PC-3 (cell line): ENCODE results near the gene PEX14. TPM values are rescaled to one million over a fixed set of nuclear protein-coding genes. Genes with fewer than 3 reads are reported as not detected.

ENCODE experiments used
- ATAC-seq: fragments of 200-7000 bp; cut with Tn5 transposase; 2 replicates; pipeline ENCODE4 v1.9.1; 2020; ENCODE audit warnings: mild to moderate bottlenecking, moderate library complexity
- BruUV-seq: library from RNA; stranded (reverse); fragments of 400-500 nt; replicated peaks from 2 replicates; lab custom pipeline; 2021; lab: Mats Ljungman, UMichigan
- CTCF ChIA-PET: fragments of 300-600 bp; sonication (Branson Sonifier 250); formaldehyde crosslinking; loops from one replicate; lab custom pipeline; 2022; ENCODE audit warnings: antibody characterized with exemption; lab: Charles Lee
- POLR2A ChIA-PET: fragments of 300-600 bp; sonication (Branson Sonifier 250); formaldehyde crosslinking; loops from one replicate; lab custom pipeline; 2022; ENCODE audit warnings: antibody characterized with exemption; ENCODE audit not compliant: unreplicated experiment; lab: Charles Lee
- DNase-seq: peaks from one replicate; pipeline ENCODE4 v3.0.0-alpha.2; 2015
- H2AFZ ChIP-seq: fragments of 300-600 bp; sonication (generic); 2 replicates; pipeline ENCODE4 v1.6.0; 2016; ENCODE audit warnings: antibody characterized with exemption, low read length
- H3F3A ChIP-seq: fragments of 300-600 bp; sonication (generic); one replicate; pipeline ENCODE4 v1.6.0; 2017; ENCODE audit warnings: antibody characterized with exemption, low read length, control low read depth, mild to moderate bottlenecking; ENCODE audit not compliant: unreplicated experiment
- H3K27ac ChIP-seq: fragments of 300-600 bp; sonication (generic); 2 replicates; pipeline ENCODE4 v1.5.1; 2016; ENCODE audit warnings: mild to moderate bottlenecking, low read length
- H3K27me3 ChIP-seq: fragments of 300-600 bp; sonication (generic); 2 replicates; pipeline ENCODE4 v1.6.1; 2016; ENCODE audit warnings: low read length, mixed read lengths
- H3K36me3 ChIP-seq: fragments of 300-600 bp; sonication (generic); 2 replicates; pipeline ENCODE4 v1.6.1; 2016; ENCODE audit warnings: low read depth, mixed run types, low read length, mixed read lengths
- H3K4me1 ChIP-seq: fragments of 300-600 bp; sonication (generic); 2 replicates; pipeline ENCODE4 v1.5.1; 2016; ENCODE audit warnings: low read length; ENCODE audit not compliant: insufficient read depth
- H3K4me2 ChIP-seq: fragments of 300-600 bp; sonication (generic); 2 replicates; pipeline ENCODE4 v1.6.0; 2016; ENCODE audit warnings: low read length
- H3K4me3 ChIP-seq: fragments of 300-600 bp; sonication (generic); 2 replicates; pipeline ENCODE4 v1.5.1; 2016; ENCODE audit warnings: mild to moderate bottlenecking, low read length, mixed read lengths
- H3K79me2 ChIP-seq: fragments of 300-600 bp; sonication (generic); 2 replicates; pipeline ENCODE4 v1.6.1; 2017; ENCODE audit warnings: low read length, mixed read lengths
- H3K9ac ChIP-seq: fragments of 300-600 bp; sonication (generic); 2 replicates; pipeline ENCODE4 v1.6.0; 2016; ENCODE audit warnings: mild to moderate bottlenecking, low read length
- H3K9me2 ChIP-seq: fragments of 300-600 bp; sonication (generic); replicated peaks from 2 replicates; pipeline ENCODE4 v1.6.1; 2016; ENCODE audit warnings: mixed run types, low read length, mixed read lengths
- H3K9me3 ChIP-seq: fragments of 300-600 bp; sonication (generic); 2 replicates; pipeline ENCODE4 v1.6.1; 2016; ENCODE audit warnings: low read length, mixed read lengths
- H4K20me1 ChIP-seq: fragments of 300-600 bp; sonication (generic); 2 replicates; pipeline ENCODE4 v1.6.1; 2016; ENCODE audit warnings: low read length, mixed read lengths
- EZH2 ChIP-seq: fragments of 300-600 bp; sonication (generic); IDR thresholded peaks from one replicate; pipeline ENCODE4 v1.6.1; 2017; ENCODE audit warnings: antibody characterized with exemption, mild to moderate bottlenecking, low read length; ENCODE audit not compliant: unreplicated experiment
- EZH2phosphoT487 ChIP-seq: fragments of 300-600 bp; sonication (generic); IDR thresholded peaks from 2 replicates; pipeline ENCODE4 v1.6.1; 2018; ENCODE audit warnings: mild to moderate bottlenecking, antibody characterized with exemption, low read length, borderline replicate concordance
- intact Hi-C: fragments of 100-400 bp; cut with micrococcal nuclease; formaldehyde crosslinking; loops from 2 replicates; pipeline ENCODE4 v1.9.0; 2023
- total RNA-seq: library from RNA; depleted of rRNA; stranded (reverse); fragments of >200 nt; gene quantifications from 2 replicates; pipeline ENCODE4 v1.2.3, GENCODE V29; 2014
- TF ChIP-seq, protein P1 (sequence below): fragments of 300-600 bp; sonication (generic); conservative IDR thresholded peaks from 2 replicates; pipeline ENCODE4 v1.5.1; 2017; ENCODE audit warnings: antibody characterized with exemption, low read depth, mild to moderate bottlenecking, low read length

Gene PEX14
- total RNA-seq, 1 experiment from 2014 or later, result 24.9 TPM

- no peaks in the 10 kb centered on the region for H3K79me2 ChIP-seq
- DNase-seq, result no peak
- no peak overlapping the region for H2AFZ ChIP-seq
- H3K4me3 ChIP-seq, result no peak overlapping the region
- no peaks in the 10 kb centered on the region for H3K9me2 ChIP-seq
- H4K20me1 ChIP-seq, result no peaks in the 10 kb centered on the region
- H3K27me3 ChIP-seq, result no peaks in the 10 kb centered on the region
- H3K9ac ChIP-seq, result no peak overlapping the region
- H3K4me2 ChIP-seq, result no peak overlapping the region
- no peaks in the 10 kb centered on the region; the same call in 1 of the 2 replicates for H3K36me3 ChIP-seq
- ATAC-seq, result no peak
- intact Hi-C loops, result no loop called here
- TF ChIP-seq EZH2, result no peak
- TF ChIP-seq EZH2phosphoT487, result no peak
- TF ChIP-seq, protein P1, sequence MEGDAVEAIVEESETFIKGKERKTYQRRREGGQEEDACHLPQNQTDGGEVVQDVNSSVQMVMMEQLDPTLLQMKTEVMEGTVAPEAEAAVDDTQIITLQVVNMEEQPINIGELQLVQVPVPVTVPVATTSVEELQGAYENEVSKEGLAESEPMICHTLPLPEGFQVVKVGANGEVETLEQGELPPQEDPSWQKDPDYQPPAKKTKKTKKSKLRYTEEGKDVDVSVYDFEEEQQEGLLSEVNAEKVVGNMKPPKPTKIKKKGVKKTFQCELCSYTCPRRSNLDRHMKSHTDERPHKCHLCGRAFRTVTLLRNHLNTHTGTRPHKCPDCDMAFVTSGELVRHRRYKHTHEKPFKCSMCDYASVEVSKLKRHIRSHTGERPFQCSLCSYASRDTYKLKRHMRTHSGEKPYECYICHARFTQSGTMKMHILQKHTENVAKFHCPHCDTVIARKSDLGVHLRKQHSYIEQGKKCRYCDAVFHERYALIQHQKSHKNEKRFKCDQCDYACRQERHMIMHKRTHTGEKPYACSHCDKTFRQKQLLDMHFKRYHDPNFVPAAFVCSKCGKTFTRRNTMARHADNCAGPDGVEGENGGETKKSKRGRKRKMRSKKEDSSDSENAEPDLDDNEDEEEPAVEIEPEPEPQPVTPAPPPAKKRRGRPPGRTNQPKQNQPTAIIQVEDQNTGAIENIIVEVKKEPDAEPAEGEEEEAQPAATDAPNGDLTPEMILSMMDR, result no peak
- BruUV-seq, result no TSS peak
- H3K9me3 ChIP-seq, result no peaks in the 10 kb centered on the region
- POLR2A ChIA-PET, result no interaction called here
- no peak overlapping the region for H3K27ac ChIP-seq
- H3F3A ChIP-seq, result no peaks in the 10 kb centered on the region
- peaks cover 16% of the 10 kb centered on the region for H3K4me1 ChIP-seq
- CTCF ChIA-PET, result no interaction called here
Observed at GRCh38 chr1:10630661-10631120, 155.9 kb downstream of the PEX14 start.

DNA sequence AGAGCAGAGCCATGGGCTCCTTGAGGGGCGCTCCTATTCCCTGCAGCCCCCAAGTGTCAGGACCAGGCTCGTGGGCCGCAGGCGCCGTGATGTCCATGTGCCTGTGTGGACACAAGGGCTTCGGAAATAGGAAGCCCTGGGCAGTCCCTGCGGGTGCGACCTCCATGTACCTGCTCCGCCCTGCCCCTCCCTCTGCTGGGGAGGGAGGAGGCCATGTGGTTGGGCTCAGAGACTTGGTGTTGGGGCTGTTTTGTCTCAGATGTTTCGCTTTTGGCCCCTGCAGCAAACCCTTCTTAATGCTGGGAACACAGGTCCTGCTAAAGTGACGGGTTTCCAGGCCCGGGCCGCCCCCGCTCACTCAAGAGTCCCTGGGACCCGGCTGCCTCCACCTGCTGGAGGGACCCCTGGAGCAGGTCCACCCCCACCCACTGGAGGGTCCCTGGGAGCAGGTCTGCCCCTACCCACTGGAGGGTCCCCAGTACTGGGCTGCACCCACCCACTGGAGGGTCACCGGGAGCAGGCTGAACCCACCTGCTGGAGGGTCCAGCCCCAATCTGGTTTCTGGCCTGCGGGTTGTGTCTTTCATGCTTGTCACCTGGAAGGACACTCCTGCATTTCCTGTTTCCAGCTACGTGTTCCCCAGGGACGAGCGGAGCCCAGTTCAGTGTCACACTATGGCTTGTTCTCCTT lies 156.5 kb downstream of the PEX14 start:
- Histone ChIP-seq H3K9ac (no peak overlapping the region), H3K9me3 (no peaks in the 10 kb centered on the region), H3K27ac (no peak overlapping the region), H3K4me2 (no peak overlapping the region), H4K20me1 (no peaks in the 10 kb centered on the region), H2AFZ (no peak overlapping the region), H3K36me3 (no peaks in the 10 kb centered on the region; the same call in 1 of the 2 replicates), H3K79me2 (no peaks in the 10 kb centered on the region), H3K4me1 (peaks cover 22% of the 10 kb centered on the region), H3K9me2 (no peaks in the 10 kb centered on the region), H3F3A (no peaks in the 10 kb centered on the region), H3K4me3 (no peak overlapping the region), H3K27me3 (no peaks in the 10 kb centered on the region)
- TF ChIP-seq, protein P1, result no peak
- BruUV-seq, result no TSS peak
- intact Hi-C loops, result no loop called here
- ATAC-seq (no peak), DNase-seq (no peak)
- ChIA-PET CTCF (no interaction called here), POLR2A (no interaction called here)

GRCh38 chr1:10631811-10632593 lies 157.3 kb downstream of the PEX14 start:
- no peak for DNase-seq
- H3K79me2 ChIP-seq, result no peaks in the 10 kb centered on the region
- H3K27ac ChIP-seq, result no peak overlapping the region
- H2AFZ ChIP-seq, result no peak overlapping the region
- H3K9ac ChIP-seq, result no peak overlapping the region
- TF ChIP-seq EZH2phosphoT487 (no peak), EZH2 (no peak)
- TF ChIP-seq, protein P1, result no peak
- H3K4me2 ChIP-seq, result no peak overlapping the region
- intact Hi-C loops, result no loop called here
- H4K20me1 ChIP-seq, result no peaks in the 10 kb centered on the region
- ChIA-PET CTCF (no interaction called here), POLR2A (no interaction called here)
- no peak overlapping the region for H3K4me3 ChIP-seq
- H3F3A ChIP-seq, result no peaks in the 10 kb centered on the region
- no TSS peak for BruUV-seq
- no peaks in the 10 kb centered on the region for H3K9me2 ChIP-seq
- H3K36me3 ChIP-seq, result no peaks in the 10 kb centered on the region; the same call in 1 of the 2 replicates
- peaks cover 24% of the 10 kb centered on the region for H3K4me1 ChIP-seq
- ATAC-seq, result no peak
- no peaks in the 10 kb centered on the region for H3K9me3 ChIP-seq
- no peaks in the 10 kb centered on the region for H3K27me3 ChIP-seq
